Caco-2 (cell line): ENCODE data around the gene NBEAL2. TPM values are rescaled to one million over a fixed set of nuclear protein-coding genes. Genes with fewer than 3 reads are reported as not detected.
A peak's percentile ranks its signal among the peaks of the same experiment; 100 is the strongest.

Experiments used
- BruUV-seq: library from RNA; stranded (reverse); fragments of 400-500 nt; replicated peaks from 2 replicates; lab custom pipeline; 2021; lab: Mats Ljungman, UMichigan
- CTCF ChIA-PET: fragments of 300-600 bp; sonication (Branson Sonifier 250); formaldehyde crosslinking; loops from one replicate; lab custom pipeline; 2022; ENCODE audit warnings: antibody characterized with exemption; lab: Charles Lee
- POLR2A ChIA-PET: fragments of 300-600 bp; sonication (Branson Sonifier 250); formaldehyde crosslinking; loops from one replicate; lab custom pipeline; 2022; ENCODE audit warnings: antibody characterized with exemption; lab: Charles Lee
- DNase-seq, 2 experiments: peaks; one replicate each; pipeline versions ENCODE4 v3.0.0 to v3.0.0-alpha.2; 2020 to 2022
- H3K27me3 ChIP-seq: replicated peaks from 2 replicates; pipeline ENCODE4 v1.6.0; 2011; ENCODE audit warnings: low read length; ENCODE audit not compliant: control insufficient read depth, insufficient read depth
- H3K36me3 ChIP-seq: 2 replicates; pipeline ENCODE4 v1.5.1; 2011; ENCODE audit warnings: low read length; ENCODE audit not compliant: control insufficient read depth, insufficient read depth
- H3K4me1 ChIP-seq: fragments of 250-450 bp; sonication (Bioruptor Pico); 2 replicates; pipeline ENCODE4 v1.5.1; 2020; ENCODE audit warnings: mild to moderate bottlenecking
- H3K4me3 ChIP-seq: 2 replicates; pipeline ENCODE4 v1.5.1; 2011; ENCODE audit warnings: low read depth, mild to moderate bottlenecking, control low read depth, low read length
- H3K9me3 ChIP-seq: fragments of 250-450 bp; sonication (Bioruptor Pico); 2 replicates; pipeline ENCODE4 v1.5.1; 2020; ENCODE audit warnings: mild to moderate bottlenecking, moderate library complexity
- H3K27ac Mint-ChIP-seq: one replicate; pipeline ENCODE4 v1.8.0; 2022; ENCODE audit warnings: mixed read lengths; ENCODE audit not compliant: unreplicated experiment
- H3K27me3 Mint-ChIP-seq: one replicate; pipeline ENCODE4 v1.8.0; 2022; ENCODE audit warnings: mixed read lengths; ENCODE audit not compliant: insufficient read depth, unreplicated experiment
- H3K36me3 Mint-ChIP-seq: one replicate; pipeline ENCODE4 v1.8.0; 2022; ENCODE audit warnings: mild to moderate bottlenecking, mixed read lengths; ENCODE audit not compliant: insufficient read depth, unreplicated experiment
- H3K4me1 Mint-ChIP-seq: one replicate; pipeline ENCODE4 v1.8.0; 2022; ENCODE audit warnings: low read depth, mixed read lengths; ENCODE audit not compliant: unreplicated experiment
- H3K4me3 Mint-ChIP-seq: one replicate; pipeline ENCODE4 v1.8.0; 2022; ENCODE audit warnings: mild to moderate bottlenecking, moderate library complexity, mixed read lengths; ENCODE audit not compliant: unreplicated experiment
- H3K9me3 Mint-ChIP-seq: one replicate; pipeline ENCODE4 v1.8.0; 2022; ENCODE audit warnings: mixed read lengths; ENCODE audit not compliant: unreplicated experiment
- CTCF ChIP-seq, 2 experiments: fragments of 200-600 bp in 1 of 2; IDR thresholded peaks; 1 replicate in 1 of 2; 2 replicates in 1 of 2; pipeline versions ENCODE4 v1.5.1 to v1.8.0; 2011 to 2022; ENCODE audit warnings: antibody characterized with exemption in 1 of 2, control low read depth in 1 of 2, inconsistent platforms in 1 of 2, low read depth in 1 of 2, low read length in 1 of 2, mild to moderate bottlenecking in 1 of 2, moderate library complexity in 1 of 2; ENCODE audit not compliant: insufficient read depth in 1 of 2, severe bottlenecking in 1 of 2, unreplicated experiment in 1 of 2
- intact Hi-C: fragments of 100-400 bp; cut with micrococcal nuclease; formaldehyde crosslinking; loops from one replicate; pipeline ENCODE4 v1.10.0; 2022; ENCODE audit not compliant: unreplicated experiment
- total RNA-seq: library from RNA; stranded (reverse); gene quantifications from 2 replicates; pipeline ENCODE4 v1.2.3, GENCODE V29; 2022

The NBEAL2 gene
- total RNA-seq, 1 experiment from 2014 or later = 62.4 TPM

- intact Hi-C loops = no loop called here
- Histone ChIP-seq H3K27me3 (no peaks in the 10 kb centered on the region), H3K4me1 (no peaks in the 10 kb centered on the region), H3K36me3 (peaks cover 3% of the 10 kb centered on the region), H3K9me3 (no peaks in the 10 kb centered on the region), H3K4me3 (no peak overlapping the region)
- no peak for DNase-seq
- H3K9me3 Mint-ChIP-seq = no peaks in the 10 kb centered on the region
- no peak overlapping the region for H3K27ac Mint-ChIP-seq
- POLR2A ChIA-PET = no interaction called here
- no peak overlapping the region for H3K4me3 Mint-ChIP-seq
- no peaks in the 10 kb centered on the region for H3K27me3 Mint-ChIP-seq
- H3K36me3 Mint-ChIP-seq = peaks cover 39% of the 10 kb centered on the region
- no peak for TF ChIP-seq CTCF (IDR thresholded peaks at IDR 0.05; ENCODE audit: insufficient read depth in 1 of 2, low read depth in 1 of 2, low read length in 1 of 2, severe bottlenecking in 1 of 2, unreplicated experiment in 1 of 2)
- CTCF ChIA-PET = interaction anchor here (0.5 kb wide), 1 partner anchor 1817 kb away, joined by 5 read pairs; no protein-coding TSS in a partner anchor
- BruUV-seq = TSS peak; percentile 16
- H3K4me1 Mint-ChIP-seq = no peaks in the 10 kb centered on the region
Observed at GRCh38 chr3:47005212-47006144, 26.0 kb downstream of the NBEAL2 start.

DNA sequence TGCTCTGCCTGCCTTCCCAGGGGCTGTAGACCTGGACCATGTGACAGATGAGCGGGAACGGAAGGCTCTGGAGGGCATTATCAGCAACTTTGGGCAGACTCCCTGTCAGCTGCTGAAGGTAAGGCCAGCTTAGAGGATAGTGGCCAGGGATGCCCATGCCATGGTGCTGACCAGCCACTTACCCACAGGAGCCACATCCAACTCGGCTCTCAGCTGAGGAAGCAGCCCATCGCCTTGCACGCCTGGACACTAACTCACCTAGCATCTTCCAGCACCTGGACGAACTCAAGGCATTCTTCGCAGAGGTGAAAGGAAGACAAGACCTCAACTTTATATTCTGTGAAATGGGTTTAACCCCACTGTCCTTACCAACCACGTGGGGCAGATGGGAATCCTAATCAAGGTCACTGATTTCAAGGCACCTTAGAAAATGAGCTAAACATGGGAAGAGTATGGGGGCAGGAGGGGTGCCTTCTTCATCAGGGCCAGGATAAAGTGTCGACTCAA is 26.7 kb downstream of the NBEAL2 start:
- peaks cover 2% of the 10 kb centered on the region for H3K36me3 ChIP-seq
- CTCF ChIA-PET = interaction anchor here (0.6 kb wide), 1 partner anchor 29 kb away, joined by 3 read pairs; no protein-coding TSS in a partner anchor
- intact Hi-C loops = no loop called here
- H3K4me3 ChIP-seq = no peak overlapping the region
- TF ChIP-seq CTCF (IDR thresholded peaks at IDR 0.05; ENCODE audit: insufficient read depth in 1 of 2, low read depth in 1 of 2, low read length in 1 of 2, severe bottlenecking in 1 of 2, unreplicated experiment in 1 of 2) = no peak
- POLR2A ChIA-PET = no interaction called here
- no peaks in the 10 kb centered on the region for H3K9me3 ChIP-seq
- no peaks in the 10 kb centered on the region for H3K4me1 Mint-ChIP-seq
- no peak overlapping the region for H3K4me3 Mint-ChIP-seq
- no peaks in the 10 kb centered on the region for H3K27me3 Mint-ChIP-seq
- no peak for DNase-seq
- H3K27ac Mint-ChIP-seq = no peak overlapping the region
- H3K9me3 Mint-ChIP-seq = no peaks in the 10 kb centered on the region
- no peaks in the 10 kb centered on the region for H3K27me3 ChIP-seq
- H3K36me3 Mint-ChIP-seq = peaks cover 46% of the 10 kb centered on the region
- no TSS peak for BruUV-seq
- H3K4me1 ChIP-seq = no peaks in the 10 kb centered on the region

DNA sequence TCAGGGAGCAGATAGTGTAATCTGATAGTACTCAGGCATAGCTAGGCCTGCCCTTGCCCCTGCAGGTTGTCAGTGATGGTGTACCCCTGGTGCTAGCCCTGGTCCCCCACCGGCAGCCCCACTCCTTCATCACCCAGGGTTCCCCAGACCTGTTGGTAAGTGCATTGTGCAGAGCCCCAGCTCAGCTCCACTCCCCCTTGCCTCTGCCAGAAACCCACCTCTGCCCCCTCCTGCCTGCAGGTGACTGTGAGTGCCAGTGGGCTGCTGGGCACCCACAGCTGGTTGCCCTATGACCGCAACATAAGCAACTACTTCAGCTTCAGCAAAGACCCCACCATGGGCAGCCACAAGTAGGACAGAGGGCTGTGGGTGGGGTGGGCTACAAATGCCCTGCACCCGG is 27.5 kb downstream of the NBEAL2 start:
- H3K9me3 ChIP-seq = no peaks in the 10 kb centered on the region
- peaks cover 1% of the 10 kb centered on the region; the same call in 1 of the 2 replicates for H3K36me3 ChIP-seq
- Mint-ChIP-seq H3K27me3 (no peaks in the 10 kb centered on the region), H3K4me1 (no peaks in the 10 kb centered on the region), H3K4me3 (no peak overlapping the region), H3K9me3 (no peaks in the 10 kb centered on the region), H3K36me3 (peaks cover 49% of the 10 kb centered on the region), H3K27ac (no peak overlapping the region)
- no peaks in the 10 kb centered on the region for H3K27me3 ChIP-seq
- BruUV-seq = no TSS peak
- ChIA-PET CTCF (interaction anchor here (0.6 kb wide), 1 partner anchor 30 kb away, joined by 3 read pairs; no protein-coding TSS in a partner anchor), POLR2A (no interaction called here)
- intact Hi-C loops = no loop called here
- no peaks in the 10 kb centered on the region for H3K4me1 ChIP-seq
- DNase-seq = no peak
- H3K4me3 ChIP-seq = no peak overlapping the region
- no peak for TF ChIP-seq CTCF (IDR thresholded peaks at IDR 0.05; ENCODE audit: insufficient read depth in 1 of 2, low read depth in 1 of 2, low read length in 1 of 2, severe bottlenecking in 1 of 2, unreplicated experiment in 1 of 2)
